PC-9 (cell line): ENCODE results near the gene WDR26. TPM values are rescaled to one million over a fixed set of nuclear protein-coding genes. Genes with fewer than 3 reads are reported as not detected.

Experiments used
- BruUV-seq: library from RNA; stranded (reverse); fragments of 400-500 nt; replicated peaks from 2 replicates; lab custom pipeline; 2021; lab: Mats Ljungman, UMichigan
- CTCF ChIA-PET: fragments of 300-600 bp; sonication (Branson Sonifier 250); formaldehyde crosslinking; loops from one replicate; lab custom pipeline; 2022; ENCODE audit warnings: antibody characterized with exemption; lab: Charles Lee
- POLR2A ChIA-PET: fragments of 300-600 bp; sonication (Branson Sonifier 250); formaldehyde crosslinking; loops from one replicate; lab custom pipeline; 2022; ENCODE audit warnings: antibody characterized with exemption; ENCODE audit not compliant: unreplicated experiment; lab: Charles Lee
- DNase-seq, 2 experiments: peaks; one replicate each; pipeline versions ENCODE4 v3.0.0 to v3.0.0-alpha.2; 2015 to 2022; ENCODE audit warnings: mixed read lengths in 1 of 2
- H2AFZ ChIP-seq: fragments of 200-600 bp; sonication (generic); 2 replicates; pipeline ENCODE4 v1.8.1; 2017; ENCODE audit warnings: antibody characterized with exemption
- H3F3A ChIP-seq: fragments of 200-600 bp; sonication (generic); 2 replicates; pipeline ENCODE4 v1.8.1; 2017; ENCODE audit warnings: antibody characterized with exemption, mild to moderate bottlenecking, low read depth; ENCODE audit not compliant: insufficient read depth
- H3K27ac ChIP-seq: fragments of 200-600 bp; sonication (generic); 2 replicates; pipeline ENCODE4 v1.6.1; 2016; ENCODE audit warnings: mixed run types
- H3K27me3 ChIP-seq: fragments of 200-600 bp; sonication (generic); 2 replicates; pipeline ENCODE4 v1.6.1; 2016; ENCODE audit warnings: low read depth, mixed run types; ENCODE audit not compliant: insufficient read depth
- H3K36me3 ChIP-seq: fragments of 200-600 bp; sonication (generic); 2 replicates; pipeline ENCODE4 v1.6.1; 2016; ENCODE audit warnings: low read depth, mixed run types
- H3K4me1 ChIP-seq: fragments of 200-600 bp; sonication (generic); replicated peaks from 2 replicates; pipeline ENCODE4 v1.6.1; 2016; ENCODE audit warnings: mixed run types; ENCODE audit not compliant: insufficient read depth
- H3K4me2 ChIP-seq: fragments of 200-600 bp; sonication (generic); 2 replicates; pipeline ENCODE4 v1.6.1; 2017; ENCODE audit warnings: mixed run types
- H3K4me3 ChIP-seq: fragments of 200-600 bp; sonication (generic); 2 replicates; pipeline ENCODE4 v1.6.1; 2016; ENCODE audit warnings: mixed run types
- H3K79me2 ChIP-seq: fragments of 200-600 bp; sonication (generic); 2 replicates; pipeline ENCODE4 v1.6.1; 2017; ENCODE audit warnings: low read depth, mixed run types
- H3K9me2 ChIP-seq: fragments of 200-600 bp; sonication (generic); 2 replicates; pipeline ENCODE4 v1.8.1; 2017; ENCODE audit warnings: mild to moderate bottlenecking; ENCODE audit not compliant: insufficient read depth
- H3K9me3 ChIP-seq: fragments of 200-600 bp; sonication (generic); 2 replicates; pipeline ENCODE4 v1.8.1; 2016; ENCODE audit warnings: low read depth; ENCODE audit not compliant: insufficient read depth
- H4K20me1 ChIP-seq: fragments of 200-600 bp; sonication (generic); 2 replicates; pipeline ENCODE4 v1.8.1; 2017; ENCODE audit not compliant: insufficient read depth
- EZH2 ChIP-seq: fragments of 200-600 bp; sonication (generic); IDR thresholded peaks from 2 replicates; pipeline ENCODE4 v1.8.0; 2017; ENCODE audit warnings: antibody characterized with exemption, low read depth
- intact Hi-C: fragments of 100-400 bp; cut with micrococcal nuclease; formaldehyde crosslinking; loops from one replicate; pipeline ENCODE4 v1.10.0; 2022; ENCODE audit not compliant: unreplicated experiment
- total RNA-seq: library from RNA; stranded (reverse); gene quantifications from 2 replicates; pipeline ENCODE4 v1.2.3, GENCODE V29; 2021
- TF ChIP-seq, protein P1 (sequence below): fragments of 200-600 bp; sonication (generic); conservative IDR thresholded peaks from 2 replicates; pipeline ENCODE4 v1.6.1; 2017; ENCODE audit warnings: mixed run types, antibody characterized with exemption, mild to moderate bottlenecking, moderate library complexity

Gene WDR26
- total RNA-seq, 1 experiment from 2014 or later = 88.9 TPM

DNA sequence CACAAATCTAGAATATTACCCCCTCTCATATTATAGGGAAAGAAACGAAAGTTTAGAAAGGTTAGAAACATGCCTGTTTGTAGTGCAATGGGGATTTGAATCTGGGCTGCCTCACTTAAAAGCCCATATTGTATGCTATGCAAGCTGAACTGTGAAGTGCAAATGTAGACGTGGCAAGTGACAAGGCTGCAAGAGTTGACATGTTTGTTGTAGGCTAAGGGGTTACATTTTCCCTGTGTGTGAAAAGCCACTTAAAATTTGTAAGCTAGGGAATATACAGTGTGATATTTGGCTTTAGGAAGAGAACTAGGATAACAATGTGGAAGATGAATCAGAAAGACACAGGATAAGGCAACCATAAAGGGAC lies 29.0 kb downstream of the WDR26 start:
- Histone ChIP-seq H3K79me2 (peaks cover 20% of the 10 kb centered on the region), H3K27ac (no peak overlapping the region), H3F3A (peaks cover 40% of the 10 kb centered on the region), H3K27me3 (no peaks in the 10 kb centered on the region), H3K36me3 (peaks cover 63% of the 10 kb centered on the region), H3K9me2 (no peaks in the 10 kb centered on the region), H3K4me1 (peaks cover 35% of the 10 kb centered on the region), H3K4me3 (no peak overlapping the region), H3K9me3 (no peaks in the 10 kb centered on the region), H3K4me2 (no peak overlapping the region), H2AFZ (no peak overlapping the region), H4K20me1 (no peaks in the 10 kb centered on the region; the same call in 1 of the 2 replicates)
- POLR2A ChIA-PET = no interaction called here
- TF ChIP-seq EZH2 = no peak
- TF ChIP-seq, protein P1, sequence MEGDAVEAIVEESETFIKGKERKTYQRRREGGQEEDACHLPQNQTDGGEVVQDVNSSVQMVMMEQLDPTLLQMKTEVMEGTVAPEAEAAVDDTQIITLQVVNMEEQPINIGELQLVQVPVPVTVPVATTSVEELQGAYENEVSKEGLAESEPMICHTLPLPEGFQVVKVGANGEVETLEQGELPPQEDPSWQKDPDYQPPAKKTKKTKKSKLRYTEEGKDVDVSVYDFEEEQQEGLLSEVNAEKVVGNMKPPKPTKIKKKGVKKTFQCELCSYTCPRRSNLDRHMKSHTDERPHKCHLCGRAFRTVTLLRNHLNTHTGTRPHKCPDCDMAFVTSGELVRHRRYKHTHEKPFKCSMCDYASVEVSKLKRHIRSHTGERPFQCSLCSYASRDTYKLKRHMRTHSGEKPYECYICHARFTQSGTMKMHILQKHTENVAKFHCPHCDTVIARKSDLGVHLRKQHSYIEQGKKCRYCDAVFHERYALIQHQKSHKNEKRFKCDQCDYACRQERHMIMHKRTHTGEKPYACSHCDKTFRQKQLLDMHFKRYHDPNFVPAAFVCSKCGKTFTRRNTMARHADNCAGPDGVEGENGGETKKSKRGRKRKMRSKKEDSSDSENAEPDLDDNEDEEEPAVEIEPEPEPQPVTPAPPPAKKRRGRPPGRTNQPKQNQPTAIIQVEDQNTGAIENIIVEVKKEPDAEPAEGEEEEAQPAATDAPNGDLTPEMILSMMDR = no peak
- CTCF ChIA-PET = no interaction called here
- no peak for DNase-seq
- intact Hi-C loops = no loop called here
- BruUV-seq = no TSS peak

DNA sequence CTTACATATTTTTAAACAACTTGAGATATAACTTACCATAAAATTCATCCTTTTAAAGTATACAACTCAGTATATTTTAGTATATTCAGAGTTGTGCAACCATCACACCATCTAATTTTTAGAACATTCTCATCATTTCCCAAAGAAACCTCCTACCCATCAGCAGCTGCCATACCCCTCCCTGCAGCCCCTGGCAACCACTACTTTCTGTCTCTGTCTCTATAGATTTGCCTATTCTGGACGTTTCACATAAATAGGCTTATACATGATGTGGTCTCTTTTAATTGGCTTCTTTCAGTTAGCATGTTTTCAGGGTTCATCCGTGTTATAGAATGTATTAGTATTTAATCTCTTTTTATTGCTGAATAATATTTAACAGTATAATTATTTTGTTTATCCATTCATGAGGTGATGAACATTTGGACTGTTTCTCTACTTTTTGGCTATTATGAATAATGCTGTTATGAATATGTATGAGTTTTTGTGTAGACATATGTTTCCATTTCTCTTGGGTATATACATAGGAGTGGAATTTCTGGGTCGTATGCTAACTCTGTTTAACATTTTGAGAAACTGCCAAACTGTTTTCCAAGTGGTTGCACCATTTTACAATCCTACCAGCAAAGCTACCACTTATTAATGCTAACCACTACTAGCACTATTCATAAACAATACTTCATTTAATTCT lies 29.5 kb downstream of the WDR26 start:
- no peak for DNase-seq
- intact Hi-C loops = no loop called here
- Histone ChIP-seq H3K27ac (no peak overlapping the region), H3K4me1 (peaks cover 35% of the 10 kb centered on the region), H3F3A (peaks cover 44% of the 10 kb centered on the region), H3K4me3 (no peak overlapping the region), H2AFZ (no peak overlapping the region), H3K27me3 (no peaks in the 10 kb centered on the region), H4K20me1 (no peaks in the 10 kb centered on the region; the same call in 1 of the 2 replicates), H3K4me2 (no peak overlapping the region), H3K79me2 (peaks cover 20% of the 10 kb centered on the region), H3K36me3 (peaks cover 61% of the 10 kb centered on the region), H3K9me2 (no peaks in the 10 kb centered on the region), H3K9me3 (no peaks in the 10 kb centered on the region)
- ChIA-PET CTCF (no interaction called here), POLR2A (interaction anchor here (0.6 kb wide), 1 partner anchor 28 kb away, joined by 6 read pairs; no protein-coding TSS in a partner anchor)
- no TSS peak for BruUV-seq
- TF ChIP-seq EZH2 = no peak
- TF ChIP-seq, protein P1 = no peak

DNA sequence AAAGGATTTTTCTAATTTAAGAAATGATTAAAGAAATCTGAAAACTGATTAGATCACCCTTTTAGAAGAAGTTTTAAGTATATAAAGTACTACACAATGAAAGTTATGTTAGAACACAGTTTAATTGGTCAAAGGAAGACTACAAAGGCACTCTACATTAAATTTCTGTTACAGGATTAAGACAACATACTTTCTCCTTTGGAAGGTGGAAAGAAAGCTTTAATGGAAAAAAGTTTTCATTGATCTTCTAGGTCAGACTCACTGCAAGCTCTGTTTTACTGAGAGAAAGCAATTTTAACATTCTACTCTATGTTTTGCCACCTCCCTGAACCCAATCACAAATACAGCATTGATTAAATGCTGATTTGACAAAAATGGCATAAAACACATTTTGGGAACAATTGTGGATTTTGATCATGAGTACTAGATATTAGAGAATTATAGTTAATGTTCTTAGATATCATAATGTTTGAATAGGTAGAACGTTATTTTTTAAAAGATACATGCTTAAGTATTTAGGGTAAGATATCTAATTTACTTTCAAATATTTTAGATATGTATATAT lies 32.0 kb downstream of the WDR26 start:
- Histone ChIP-seq H3K4me1 (peaks cover 14% of the 10 kb centered on the region), H4K20me1 (peaks cover 2% of the 10 kb centered on the region; the same call in 1 of the 2 replicates), H3K79me2 (peaks cover 20% of the 10 kb centered on the region), H3K9me3 (no peaks in the 10 kb centered on the region), H3K9me2 (no peaks in the 10 kb centered on the region), H3K27ac (no peak overlapping the region; the same call in 1 of the 2 replicates), H3K36me3 (peaks cover 75% of the 10 kb centered on the region), H2AFZ (no peak overlapping the region), H3K27me3 (no peaks in the 10 kb centered on the region), H3F3A (peaks cover 35% of the 10 kb centered on the region), H3K4me3 (no peak overlapping the region), H3K4me2 (no peak overlapping the region)
- DNase-seq = no peak
- TF ChIP-seq, protein P1 = no peak
- no peak for TF ChIP-seq EZH2
- intact Hi-C loops = no loop called here
- CTCF ChIA-PET = no interaction called here
- BruUV-seq = no TSS peak
- POLR2A ChIA-PET = no interaction called here
